AG08395 (cell line): Measurements from ENCODE around the gene C20orf144.

Experiments
- DNase-seq: peaks from one replicate; pipeline ENCODE4 v3.0.0; 2012; ENCODE audit warnings: mixed read lengths, low spot score

Gene C20orf144

GRCh38 chr20:33666293-33667244, 4.4 kb downstream of the C20orf144 start, which contains the start of gene ACTL10:
Gene ACTL10 (plus strand): TSS chr20:33666943. CDS start chr20:33667498, 555 bp downstream.
- peak; percentile 97 for DNase-seq

- DNase-seq, result no peak
Observed at GRCh38 chr20:33667245-33667675, 5.1 kb downstream of the C20orf144 start.

- peak; percentile 84 for DNase-seq
Observed at GRCh38 chr20:33667676-33668465, 5.7 kb downstream of the C20orf144 start.

- DNase-seq, result no peak
Observed at GRCh38 chr20:33668466-33669155, 6.5 kb downstream of the C20orf144 start.

GRCh38 chr20:33669224-33669623, 7.1 kb downstream of the C20orf144 start:
- DNase-seq, result no peak

GRCh38 chr20:33669873-33670640, 7.9 kb downstream of the C20orf144 start:
- DNase-seq, result no peak

- no peak for DNase-seq
Observed at GRCh38 chr20:33670715-33671499, 8.8 kb downstream of the C20orf144 start.

GRCh38 chr20:33671573-33672288, 9.6 kb downstream of the C20orf144 start:
- DNase-seq, result no peak

GRCh38 chr20:33672426-33673113, 10.4 kb downstream of the C20orf144 start:
- DNase-seq, result no peak

- DNase-seq, result no peak
Observed at GRCh38 chr20:33673114-33673409, 10.9 kb downstream of the C20orf144 start.

GRCh38 chr20:33673410-33674293, 11.5 kb downstream of the C20orf144 start:
- DNase-seq, result no peak

GRCh38 chr20:33674294-33675135, 12.4 kb downstream of the C20orf144 start, which contains the start of gene NECAB3:
Gene NECAB3 (minus strand): TSS chr20:33674428. CDS start chr20:33674352, 76 bp downstream.
- DNase-seq, result peak; percentile 91

GRCh38 chr20:33675136-33675959, 13.2 kb downstream of the C20orf144 start:
- DNase-seq, result peak; percentile 34

- DNase-seq, result no peak
Observed at GRCh38 chr20:33676121-33676520, 14.0 kb downstream of the C20orf144 start.

GRCh38 chr20:33676652-33677645, 14.8 kb downstream of the C20orf144 start:
- DNase-seq, result no peak
